B cell (primary cell): ENCODE results near the gene TRPM2. TPM values are rescaled to one million over a fixed set of nuclear protein-coding genes. Genes with fewer than 3 reads are reported as not detected.

Experiments used
- ATAC-seq: fragments of 200-7000 bp; cut with Tn5 transposase; one replicate; pipeline ENCODE4 v1.10.0; 2021; ENCODE audit warnings: low read depth, mild to moderate bottlenecking, moderate number of reproducible peaks, moderate library complexity
- CTCF ChIA-PET: fragments of 350-600 bp; sonication (Branson Sonifier 250); formaldehyde crosslinking; loops from one replicate; lab custom pipeline; 2021; ENCODE audit warnings: antibody characterized with exemption, inconsistent platforms; lab: Charles Lee
- POLR2A ChIA-PET: fragments of 350-600 bp; sonication (Branson Sonifier 250); formaldehyde crosslinking; loops from one replicate; lab custom pipeline; 2021; ENCODE audit warnings: antibody characterized with exemption; lab: Charles Lee
- DNase-seq: peaks from one replicate; pipeline ENCODE4 v3.0.0; 2013
- H2AFZ ChIP-seq: 2 replicates; pipeline ENCODE4 v1.6.1; 2012; ENCODE audit warnings: mild to moderate bottlenecking, low read depth, low read length; ENCODE audit not compliant: insufficient read depth, poor library complexity, severe bottlenecking
- H3K27ac ChIP-seq, 2 donors: 1 replicate in 1 of 2; 2 replicates in 1 of 2; pipeline ENCODE4 v1.5.1; 2012 to 2013; ENCODE audit warnings: low read length in 2 of 2, mild to moderate bottlenecking in 2 of 2, moderate library complexity in 1 of 2
- H3K27me3 ChIP-seq, 4 experiments: fragments of 200-600 bp in 1 of 4; sonication (generic) in 1 of 4; replicated peaks in 1 of 4; 1 replicate in 2 of 4; 2 replicates in 2 of 4; pipeline versions ENCODE4 v1.6.1 to v1.7.0; 2013 to 2016; ENCODE audit warnings: low read length in 3 of 4, mild to moderate bottlenecking in 2 of 4, mixed read lengths in 1 of 4, moderate library complexity in 1 of 4; ENCODE audit not compliant: insufficient read depth in 4 of 4, control insufficient read depth in 3 of 4; ENCODE audit errors: control extremely low read depth in 1 of 4
- H3K36me3 ChIP-seq, 2 experiments: replicated peaks in 1 of 2; 1 replicate in 1 of 2; 2 replicates in 1 of 2; pipeline versions ENCODE4 v1.6.1 to v1.7.1; 2013; ENCODE audit warnings: low read length in 1 of 2; ENCODE audit not compliant: insufficient read depth in 2 of 2, control insufficient read depth in 1 of 2; ENCODE audit errors: control extremely low read depth in 1 of 2, extremely low read depth in 1 of 2
- H3K4me1 ChIP-seq, 2 donors: fragments of 200-600 bp in 1 of 2; sonication (generic) in 1 of 2; 1 replicate in 1 of 2; 2 replicates in 1 of 2; pipeline versions ENCODE4 v1.5.1 to v1.6.1; 2013 to 2017; ENCODE audit warnings: low read length in 2 of 2; ENCODE audit not compliant: control insufficient read depth in 2 of 2, insufficient read depth in 2 of 2
- H3K4me2 ChIP-seq: replicated peaks from 2 replicates; pipeline ENCODE3; 2012; ENCODE audit warnings: mild to moderate bottlenecking, low read depth, low read length; ENCODE audit not compliant: poor library complexity, severe bottlenecking
- H3K4me3 ChIP-seq, 5 experiments: fragments of 200-600 bp in 1 of 5; sonication (generic) in 1 of 5; 1 replicate in 3 of 5; 2 replicates in 2 of 5; pipeline versions ENCODE4 v1.5.1 to v1.7.0; 2011 to 2016; ENCODE audit warnings: low read length in 4 of 5, mild to moderate bottlenecking in 4 of 5, low read depth in 2 of 5, control low read depth in 1 of 5, moderate library complexity in 1 of 5; ENCODE audit not compliant: insufficient read depth in 1 of 5; ENCODE audit errors: control extremely low read depth in 1 of 5, extremely low read depth in 1 of 5
- H3K79me2 ChIP-seq: fragments of 200-600 bp; sonication (generic); one replicate; pipeline ENCODE4 v1.6.0; 2016; ENCODE audit warnings: low read length; ENCODE audit not compliant: control insufficient read depth, insufficient read depth
- H3K9ac ChIP-seq: fragments of 200-600 bp; sonication (generic); 2 replicates; pipeline ENCODE4 v1.6.1; 2017; ENCODE audit warnings: mild to moderate bottlenecking, low read length, moderate library complexity
- H3K9me3 ChIP-seq, 3 donors: one replicate each; pipeline versions ENCODE4 v1.6.1 to v1.7.1; 2013; ENCODE audit warnings: low read length in 2 of 3; ENCODE audit not compliant: control insufficient read depth in 2 of 3, insufficient read depth in 1 of 3; ENCODE audit errors: control extremely low read depth in 1 of 3
- H4K20me1 ChIP-seq: 2 replicates; pipeline ENCODE4 v1.6.0; 2012; ENCODE audit warnings: mild to moderate bottlenecking, low read length; ENCODE audit not compliant: insufficient read depth, control insufficient read depth, poor library complexity, severe bottlenecking
- H3K27ac Mint-ChIP-seq: one replicate; pipeline ENCODE4 v1.8.0; 2021; ENCODE audit warnings: mixed read lengths
- H3K27me3 Mint-ChIP-seq: one replicate; pipeline ENCODE4 v1.8.0; 2021; ENCODE audit warnings: mixed read lengths
- H3K4me1 Mint-ChIP-seq: one replicate; pipeline ENCODE4 v1.8.0; 2021; ENCODE audit warnings: mixed read lengths
- H3K4me3 Mint-ChIP-seq: one replicate; pipeline ENCODE4 v1.8.0; 2021; ENCODE audit warnings: mixed read lengths
- H3K9me3 Mint-ChIP-seq: one replicate; pipeline ENCODE4 v1.8.0; 2022; ENCODE audit warnings: mixed read lengths; ENCODE audit not compliant: insufficient read depth
- CTCF ChIP-seq: fragments of 200-600 bp; IDR thresholded peaks from one replicate; pipeline ENCODE4 v1.8.0; 2022; ENCODE audit warnings: antibody characterized with exemption, mild to moderate bottlenecking
- EZH2 ChIP-seq: IDR thresholded peaks from 2 replicates; pipeline ENCODE4 v1.6.1; 2012; ENCODE audit warnings: borderline replicate concordance, low read depth, mild to moderate bottlenecking, moderate library complexity, low read length; ENCODE audit not compliant: insufficient read depth, poor library complexity, severe bottlenecking
- WGBS: methylation state at CpG from one replicate; pipeline ENCODE4 v1.1.5; 2013; ENCODE audit warnings: missing lambda C conversion rate; ENCODE audit not compliant: insufficient coverage; 5-methylcytosine and 5-hydroxymethylcytosine counted together
- intact Hi-C: fragments of 100-400 bp; cut with micrococcal nuclease; formaldehyde crosslinking; loops from one replicate; pipeline ENCODE4 v1.10.0; 2022
- polyA plus RNA-seq: library from polyadenylated mRNA; depleted of rRNA; stranded (reverse); fragments of >200 nt; gene quantifications from 2 replicates; pipeline ENCODE4 v1.2.3, GENCODE V29; 2012
- total RNA-seq, 2 donors: library from RNA; stranded (reverse); fragments of 120-200 nt in 1 of 2; gene quantifications; 1 replicate in 1 of 2; 2 replicates in 1 of 2; pipeline versions ENCODE4 v1.2.3 to v1.2.4, GENCODE V29; 2013 to 2022

The TRPM2 gene
- total and polyA plus RNA-seq, 2 donors (not counting 1 experiment from before 2014, with no cell fraction given) = 1.6 to 8.4 TPM

- Histone ChIP-seq H3K27me3 (no peaks in the 10 kb centered on the region), H3K4me2 (no peak overlapping the region), H3K4me3 (no peak overlapping the region), H3K79me2 (no peaks in the 10 kb centered on the region), H2AFZ (no peak overlapping the region), H3K9me3 (peaks cover 0 to 10% (median 0%) of the 10 kb centered on the region in 3 donors), H3K9ac (no peak overlapping the region), H3K36me3 (no peaks in the 10 kb centered on the region), H3K27ac (no peak overlapping the region), H3K4me1 (peaks cover 0 to 3% of the 10 kb centered on the region in 2 donors), H4K20me1 (no peaks in the 10 kb centered on the region)
- POLR2A ChIA-PET = no interaction called here
- Mint-ChIP-seq H3K27ac (no peak overlapping the region), H3K4me1 (no peaks in the 10 kb centered on the region), H3K27me3 (peaks cover 15% of the 10 kb centered on the region), H3K4me3 (no peak overlapping the region), H3K9me3 (no peaks in the 10 kb centered on the region)
- WGBS = 98% methylated on average over 8 of the region's 19 CpGs
- TF ChIP-seq EZH2 = no peak
- no peak for TF ChIP-seq CTCF
- no peak for ATAC-seq
- intact Hi-C loops = no loop called here
- CTCF ChIA-PET = no interaction called here
- no peak for DNase-seq
Measured at GRCh38 chr21:44445145-44445812, 91.9 kb downstream of the TRPM2 start.

- Histone ChIP-seq H3K27me3 (no peaks in the 10 kb centered on the region), H3K27ac (no peak overlapping the region), H4K20me1 (no peaks in the 10 kb centered on the region), H3K9ac (no peak overlapping the region), H3K4me1 (peaks cover 0 to 3% of the 10 kb centered on the region in 2 donors), H3K36me3 (no peaks in the 10 kb centered on the region), H3K79me2 (no peaks in the 10 kb centered on the region), H3K4me3 (no peak overlapping the region), H2AFZ (no peak overlapping the region), H3K4me2 (no peak overlapping the region), H3K9me3 (peaks cover 0 to 15% (median 0%) of the 10 kb centered on the region in 3 donors)
- TF ChIP-seq EZH2 = no peak
- TF ChIP-seq CTCF = no peak
- Mint-ChIP-seq H3K4me3 (no peak overlapping the region), H3K4me1 (no peaks in the 10 kb centered on the region), H3K27me3 (peaks cover 22% of the 10 kb centered on the region), H3K9me3 (peaks cover 3% of the 10 kb centered on the region), H3K27ac (no peak overlapping the region)
- no peak for ATAC-seq
- 90% methylated on average over 10 of the region's 13 CpGs for WGBS
- intact Hi-C loops = no loop called here
- CTCF ChIA-PET = no interaction called here
- POLR2A ChIA-PET = no interaction called here
- DNase-seq = no peak
Measured at GRCh38 chr21:44448651-44449131, 95.3 kb downstream of the TRPM2 start.
